Measurements from ENCODE around the gene PTPRU.

- TF ChIP-seq EP300 (IDR thresholded peaks at IDR 0.05), result no peak
- no peak for TF ChIP-seq KDM1A (IDR thresholded peaks at IDR 0.05; ENCODE audit: low read depth)
- TF ChIP-seq CTCF (IDR thresholded peaks at IDR 0.05), result no peak
- TF ChIP-seq REST (IDR thresholded peaks at IDR 0.05), result no peak
- TF ChIP-seq MAZ (IDR thresholded peaks at IDR 0.05; ENCODE audit: borderline replicate concordance, low read depth, low read length), result no peak
- no peak for TF ChIP-seq HMGXB4 (CRISPR knock-in tag; IDR thresholded peaks at IDR 0.05; ENCODE audit: borderline replicate concordance)
- no peak for TF ChIP-seq RFX5 (IDR thresholded peaks at IDR 0.05)
- no peak for TF ChIP-seq RAD21 (conservative IDR thresholded peaks at IDR 0.05 in 1 of 2, IDR thresholded peaks at IDR 0.05 in 1 of 2)
- TF ChIP-seq MAX (IDR thresholded peaks at IDR 0.05), result no peak
Observed at GRCh38 chr1:29299446-29299845, 63.1 kb downstream of the PTPRU start.
